Muscle of leg (tissue), 11 donors: ENCODE results near the gene MOB4. TPM values are rescaled to one million over a fixed set of nuclear protein-coding genes. Genes with fewer than 3 reads are reported as not detected.

ENCODE experiments used
- DNase-seq: peaks from one replicate; pipeline ENCODE4 v3.0.0; 2013
- H3K27ac ChIP-seq: one replicate; pipeline ENCODE4 v1.5.1; 2013; ENCODE audit warnings: mild to moderate bottlenecking, low read length, control low read depth
- H3K27me3 ChIP-seq: one replicate; pipeline ENCODE4 v1.6.1; 2013; ENCODE audit warnings: low read length; ENCODE audit not compliant: control insufficient read depth, insufficient read depth
- H3K36me3 ChIP-seq: one replicate; pipeline ENCODE4 v1.6.1; 2013; ENCODE audit warnings: low read length; ENCODE audit not compliant: control insufficient read depth, insufficient read depth
- H3K4me1 ChIP-seq: one replicate; pipeline ENCODE4 v1.6.1; 2013; ENCODE audit warnings: low read length; ENCODE audit not compliant: control insufficient read depth, insufficient read depth
- H3K4me3 ChIP-seq: one replicate; pipeline ENCODE4 v1.5.1; 2013; ENCODE audit warnings: low read length, control low read depth
- H3K9me3 ChIP-seq: replicated peaks from 2 replicates; pipeline ENCODE4 v1.6.1; 2013; ENCODE audit warnings: low read depth, low read length; ENCODE audit not compliant: control insufficient read depth
- WGBS: methylation state at CpG from one replicate; pipeline ENCODE4 v1.1.5; 2013; ENCODE audit warnings: missing lambda C conversion rate; ENCODE audit not compliant: insufficient coverage; 5-methylcytosine and 5-hydroxymethylcytosine counted together
- polyA plus RNA-seq, 8 donors: library from polyadenylated mRNA; unstranded; fragments of 120-200 nt; gene quantifications; one replicate each; pipeline versions ENCODE4 v1.2.1 to v1.2.3, GENCODE V29; 2013; ENCODE audit warnings: inconsistent platforms in 1 of 8, low replicate concordance in 1 of 8; ENCODE audit not compliant: insufficient read length in 8 of 8, insufficient read depth in 1 of 8
- total RNA-seq: library from RNA; stranded (reverse); fragments of 120-200 nt; gene quantifications from one replicate; pipeline ENCODE4 v1.2.4, GENCODE V29; 2013

MOB4 gene
- total and polyA plus RNA-seq, 9 donors: 34.9 to 45.1 (median 39.5) TPM

DNA sequence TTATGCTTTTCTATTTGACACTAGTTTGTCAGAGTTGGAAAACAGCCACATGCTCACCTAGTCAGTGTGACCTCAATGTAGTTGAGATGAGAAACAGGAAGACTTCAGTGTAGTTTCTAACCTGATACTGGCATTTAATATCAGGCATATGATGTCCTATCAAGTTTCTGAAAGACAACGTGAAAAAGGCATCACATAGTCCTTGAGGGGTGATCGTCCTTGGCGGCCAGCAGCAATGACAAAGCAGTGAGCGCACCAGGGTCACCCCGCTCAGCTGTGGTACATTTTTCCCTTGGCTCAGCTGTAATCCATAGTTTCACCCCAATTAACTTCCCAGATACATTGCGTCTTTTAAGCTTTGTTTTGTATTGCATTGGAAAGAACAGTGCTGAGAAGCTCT is 11.4 kb upstream of the MOB4 start:
- WGBS: 100% methylated on average over 2 of the region's 6 CpGs
- H3K36me3 ChIP-seq: peaks cover 24% of the 10 kb centered on the region
- H3K4me1 ChIP-seq: peaks cover 6% of the 10 kb centered on the region
- no peaks in the 10 kb centered on the region for H3K27me3 ChIP-seq
- no peak overlapping the region for H3K4me3 ChIP-seq
- no peaks in the 10 kb centered on the region for H3K9me3 ChIP-seq
- no peak for DNase-seq
- H3K27ac ChIP-seq: no peak overlapping the region

DNA sequence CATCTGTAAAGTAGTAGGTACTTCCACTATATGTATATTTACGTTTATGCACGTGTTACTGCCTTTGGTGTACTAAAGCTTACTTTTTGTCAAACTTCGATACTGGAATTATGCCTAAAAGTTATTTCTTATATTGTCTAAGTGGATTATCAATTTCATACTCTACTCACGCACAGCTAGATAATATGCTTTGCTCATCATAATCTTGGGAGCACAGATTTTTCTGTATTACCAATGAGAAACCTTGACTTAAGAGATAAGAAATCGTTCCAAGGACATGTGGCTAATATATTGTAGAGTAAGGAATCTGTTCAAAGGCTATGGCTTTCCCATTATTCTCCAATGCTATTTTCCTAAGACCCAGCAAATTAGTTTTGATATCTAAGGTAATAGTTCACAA is 9.2 kb upstream of the MOB4 start:
- Histone ChIP-seq H3K4me1 (peaks cover 2% of the 10 kb centered on the region), H3K9me3 (no peaks in the 10 kb centered on the region), H3K27ac (no peak overlapping the region), H3K36me3 (peaks cover 24% of the 10 kb centered on the region), H3K4me3 (no peak overlapping the region), H3K27me3 (no peaks in the 10 kb centered on the region)
- no CpG with 5 or more reads among the region's 5 CpGs for WGBS
- no peak for DNase-seq

DNA sequence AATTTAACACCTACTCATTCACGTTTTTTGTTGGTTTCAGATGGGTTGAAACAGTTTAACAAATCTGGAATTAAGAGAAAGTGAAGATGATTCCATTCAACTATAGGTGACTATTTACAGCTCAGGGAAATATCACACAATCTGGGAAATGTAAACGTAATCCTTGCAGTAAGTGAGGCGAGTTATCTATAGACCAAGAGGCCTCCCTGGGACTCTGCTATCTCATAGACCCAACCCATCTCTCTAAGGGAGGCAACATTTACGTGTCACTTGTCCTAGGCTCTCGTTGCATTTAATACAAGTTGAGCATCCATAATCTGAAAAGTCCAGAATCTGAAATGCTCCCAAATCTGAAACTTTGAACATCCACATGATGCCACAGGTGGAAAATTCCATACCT is 2.0 kb upstream of the MOB4 start:
- Histone ChIP-seq H3K27me3 (no peaks in the 10 kb centered on the region), H3K9me3 (no peaks in the 10 kb centered on the region), H3K4me1 (peaks cover 4% of the 10 kb centered on the region), H3K27ac (no peak overlapping the region), H3K4me3 (no peak overlapping the region), H3K36me3 (no peaks in the 10 kb centered on the region)
- no peak for DNase-seq
- WGBS: 84% methylated on average over 3 of the region's 5 CpGs

DNA sequence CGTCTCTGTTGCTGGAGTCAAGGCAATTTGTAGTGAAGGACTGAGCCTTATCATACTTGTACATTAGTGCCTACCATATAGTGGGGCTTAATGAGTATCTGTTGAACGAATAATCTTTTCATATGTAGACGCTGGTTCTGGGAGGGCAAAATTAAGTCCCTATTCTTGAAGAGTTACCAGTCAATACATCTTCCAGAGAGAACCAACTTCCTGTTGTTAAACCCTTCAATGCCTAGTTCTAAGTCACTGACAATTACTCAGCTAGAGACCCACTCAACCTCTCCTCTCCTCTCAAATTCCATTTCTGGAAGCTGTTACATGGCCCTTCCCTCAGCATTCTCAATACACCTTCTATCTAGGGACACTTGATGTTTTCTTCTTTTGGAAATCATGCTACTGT is 1.1 kb upstream of the MOB4 start:
- no CpG with 5 or more reads among the region's 3 CpGs for WGBS

DNA sequence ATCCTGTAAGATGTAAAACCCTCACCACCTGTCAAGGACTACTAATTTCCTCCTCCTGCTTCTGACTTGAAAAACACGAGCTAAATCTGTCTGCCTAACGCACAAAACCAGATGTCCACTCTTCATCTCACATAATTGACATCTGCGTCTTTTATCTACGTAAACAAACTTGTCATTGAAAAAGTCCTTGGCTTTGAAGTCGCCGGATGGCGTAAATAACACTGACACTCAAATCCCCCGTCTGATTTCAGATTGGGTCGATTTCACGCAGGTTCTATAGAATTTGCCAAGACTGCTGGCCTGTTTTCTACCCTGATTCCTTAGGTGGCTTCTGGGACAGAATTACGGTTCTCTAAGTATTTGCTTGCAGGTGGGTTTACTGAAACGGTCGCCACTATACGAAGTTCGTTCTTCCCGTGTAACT is 539 bp upstream of the MOB4 start:
- DNase-seq: peak; percentile 71
- H3K9me3 ChIP-seq: no peaks in the 10 kb centered on the region
- 0% methylated on average over 15 of the region's 16 CpGs for WGBS
- peaks cover 4% of the 10 kb centered on the region for H3K4me1 ChIP-seq
- H3K4me3 ChIP-seq: peak overlapping the region; percentile 90
- H3K27me3 ChIP-seq: no peaks in the 10 kb centered on the region
- peak overlapping the region; percentile 96 for H3K27ac ChIP-seq
- no peaks in the 10 kb centered on the region for H3K36me3 ChIP-seq

More for the DNA sequence above, 1.1 kb upstream of the MOB4 start:
- Histone ChIP-seq H3K9me3 (no peaks in the 10 kb centered on the region), H3K27me3 (no peaks in the 10 kb centered on the region), H3K4me3 (peak overlapping the region; percentile 90), H3K36me3 (no peaks in the 10 kb centered on the region), H3K27ac (peak overlapping the region; percentile 96), H3K4me1 (peaks cover 4% of the 10 kb centered on the region)
- DNase-seq: peak; percentile 9

DNA sequence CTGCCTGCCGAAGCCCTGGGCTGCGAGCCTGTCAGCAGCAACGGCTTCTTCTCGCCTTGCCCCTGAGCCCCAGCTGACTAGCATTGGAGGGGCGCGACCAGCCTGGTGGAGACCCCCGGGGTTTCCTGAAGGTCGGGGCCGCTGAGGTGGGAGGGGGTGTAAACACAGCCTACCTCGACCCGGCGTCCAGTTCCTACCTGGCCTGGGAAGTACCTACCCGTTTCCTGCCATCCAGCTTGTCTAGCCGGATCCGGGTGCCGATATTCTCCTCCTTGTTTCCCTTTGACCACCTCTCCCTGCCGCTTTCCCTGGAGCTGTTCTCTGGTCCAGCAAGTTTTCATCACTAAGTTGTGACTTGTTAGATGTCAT is 511 bp downstream of the MOB4 start:
- Histone ChIP-seq H3K27ac (peak overlapping the region; percentile 96), H3K36me3 (peaks cover 2% of the 10 kb centered on the region), H3K27me3 (no peaks in the 10 kb centered on the region), H3K4me1 (peaks cover 4% of the 10 kb centered on the region), H3K9me3 (no peaks in the 10 kb centered on the region), H3K4me3 (peak overlapping the region; percentile 90)
- WGBS: 0% methylated on average over 6 of the region's 17 CpGs
- peak; percentile 40 for DNase-seq

DNA sequence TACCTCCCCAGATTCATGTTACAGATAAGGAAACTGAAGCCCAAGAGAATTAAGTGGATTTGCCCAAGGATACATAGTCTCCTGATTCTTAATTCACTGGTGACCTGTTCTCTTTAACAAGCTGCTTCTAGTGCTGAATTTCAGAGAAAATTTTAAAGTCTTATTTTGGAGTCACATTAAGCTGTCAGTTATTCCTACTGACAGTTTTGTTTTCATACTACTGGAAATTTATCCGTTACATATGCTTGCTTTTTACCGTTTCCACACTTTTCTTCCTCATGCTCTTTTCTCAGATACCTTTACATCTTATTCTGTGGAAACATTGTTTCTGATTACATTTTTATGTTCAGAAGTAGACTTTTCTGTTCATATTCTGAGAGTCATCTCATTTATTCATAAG is 1.3 kb downstream of the MOB4 start:
- WGBS: no CpG with 5 or more reads among the region's 2 CpGs
- Histone ChIP-seq H3K27me3 (no peaks in the 10 kb centered on the region), H3K4me1 (peaks cover 4% of the 10 kb centered on the region), H3K27ac (peak overlapping the region; percentile 96), H3K4me3 (peak overlapping the region; percentile 90), H3K9me3 (no peaks in the 10 kb centered on the region), H3K36me3 (peaks cover 2% of the 10 kb centered on the region)
- DNase-seq: no peak

DNA sequence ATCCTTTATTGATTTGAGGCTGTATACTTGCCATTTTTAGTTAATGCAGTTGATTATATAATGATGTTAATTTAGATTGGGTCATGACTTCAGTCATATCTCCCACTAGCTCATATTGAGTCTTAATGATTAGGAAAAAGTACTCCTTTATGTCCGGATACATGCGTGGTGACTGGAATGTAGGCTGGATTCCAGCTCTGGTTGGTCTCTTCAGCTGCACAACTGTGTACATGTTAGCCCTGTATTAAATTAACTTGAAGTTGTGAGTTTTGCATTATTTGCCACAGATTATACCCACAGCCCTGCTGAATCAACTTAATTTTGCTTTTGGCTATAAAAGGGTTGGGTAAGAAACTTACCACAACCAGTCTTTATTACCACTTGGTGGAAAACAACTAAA is 22.5 kb downstream of the MOB4 start:
- whole genome bisulfite sequencing: no CpG with 5 or more reads among the region's 2 CpGs
- no peak overlapping the region for H3K4me3 ChIP-seq
- no peaks in the 10 kb centered on the region for H3K27me3 ChIP-seq
- H3K4me1 ChIP-seq: no peaks in the 10 kb centered on the region
- DNase-seq: peak; percentile 21
- no peak overlapping the region for H3K27ac ChIP-seq
- no peaks in the 10 kb centered on the region for H3K9me3 ChIP-seq
- H3K36me3 ChIP-seq: peaks cover 24% of the 10 kb centered on the region

DNA sequence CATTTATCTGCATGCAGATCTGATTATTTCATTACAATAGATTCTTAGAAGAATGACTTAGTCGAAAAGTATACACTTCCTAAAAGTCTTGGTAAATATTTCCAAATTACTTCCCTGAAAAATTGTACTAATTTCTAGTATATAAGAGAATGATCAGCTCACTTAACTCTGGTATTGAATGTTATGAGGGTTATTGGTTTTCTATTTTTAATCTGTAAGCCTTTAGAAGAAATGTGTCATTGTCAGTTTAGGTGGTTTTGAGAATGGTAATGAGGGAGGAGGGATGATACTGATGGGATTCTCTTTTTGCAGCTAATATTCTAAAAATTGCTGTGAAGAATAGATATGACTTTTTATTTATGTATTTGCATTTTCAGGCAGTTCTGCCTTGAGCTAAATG is 23.9 kb downstream of the MOB4 start:
- Histone ChIP-seq H3K9me3 (no peaks in the 10 kb centered on the region), H3K4me3 (no peak overlapping the region), H3K27ac (no peak overlapping the region), H3K27me3 (no peaks in the 10 kb centered on the region), H3K36me3 (peaks cover 36% of the 10 kb centered on the region), H3K4me1 (no peaks in the 10 kb centered on the region)
- no peak for DNase-seq
- no CpG with 5 or more reads among the region's 1 CpG for WGBS

DNA sequence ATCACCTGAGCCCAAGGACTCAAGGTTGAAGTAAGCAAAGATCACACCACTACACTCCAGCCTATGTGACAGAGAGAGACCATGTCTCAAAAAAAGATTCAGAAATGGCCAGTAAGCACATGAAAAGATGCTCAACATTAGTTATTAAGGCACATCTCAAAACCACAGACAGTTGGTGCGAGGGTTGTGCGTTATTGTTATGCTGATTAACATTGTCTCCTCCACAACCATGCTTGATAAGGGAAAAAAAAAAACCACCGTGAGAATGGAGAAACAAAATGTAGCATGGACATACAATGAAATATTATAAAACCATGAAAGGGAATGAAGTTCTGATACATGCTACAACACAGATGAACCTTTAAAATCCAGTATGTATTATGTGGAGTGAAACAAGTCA is 27.3 kb downstream of the MOB4 start:
- H3K4me1 ChIP-seq: no peaks in the 10 kb centered on the region
- no peaks in the 10 kb centered on the region for H3K9me3 ChIP-seq
- no peaks in the 10 kb centered on the region for H3K27me3 ChIP-seq
- peaks cover 35% of the 10 kb centered on the region for H3K36me3 ChIP-seq
- WGBS: no CpG with 5 or more reads among the region's 3 CpGs
- H3K4me3 ChIP-seq: no peak overlapping the region
- H3K27ac ChIP-seq: no peak overlapping the region
- no peak for DNase-seq

DNA sequence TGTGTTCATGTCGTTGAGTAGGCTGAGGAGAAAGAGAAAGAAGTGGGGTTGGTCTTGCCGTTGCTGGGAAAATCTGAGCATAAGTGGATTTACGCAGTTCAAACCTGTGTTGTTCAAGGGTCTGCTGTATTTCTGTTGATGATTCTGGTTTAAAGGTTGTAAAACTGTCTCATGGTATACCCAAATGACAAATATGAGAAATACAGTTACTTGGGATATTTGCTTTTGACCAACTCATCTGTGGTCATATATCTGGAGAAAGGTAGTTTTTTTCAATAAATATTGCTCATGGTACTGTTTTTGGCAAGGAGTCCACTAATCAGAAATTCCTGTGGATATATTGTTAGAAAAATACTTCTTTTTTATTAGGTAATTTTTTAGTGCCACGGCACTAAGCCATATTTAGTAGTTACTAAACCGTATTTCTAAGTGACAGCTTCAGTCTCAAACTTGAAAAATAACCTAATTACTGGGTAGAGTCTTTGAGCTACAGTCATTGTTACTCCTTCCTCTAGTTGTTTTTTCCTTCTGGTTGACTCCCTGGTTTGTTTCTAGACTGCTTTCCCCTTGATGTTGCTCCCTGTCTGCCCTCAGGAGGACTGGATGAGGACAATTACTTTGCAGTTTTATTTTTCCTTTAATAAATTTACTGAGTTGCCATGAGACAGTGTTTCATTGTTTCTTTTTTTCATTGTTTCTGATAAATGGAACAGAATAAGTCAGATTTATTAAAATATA is 31.5 kb downstream of the MOB4 start:
- 100% methylated on average over 3 of the region's 5 CpGs for WGBS
- Histone ChIP-seq H3K9me3 (no peaks in the 10 kb centered on the region), H3K4me3 (no peak overlapping the region), H3K4me1 (no peaks in the 10 kb centered on the region), H3K36me3 (peaks cover 39% of the 10 kb centered on the region), H3K27ac (no peak overlapping the region), H3K27me3 (no peaks in the 10 kb centered on the region)
- peak; percentile 7 for DNase-seq
